B cell (primary cell): Measurements from ENCODE around the gene GABRG3.

ENCODE experiments used
- EZH2 ChIP-seq: IDR thresholded peaks from 2 replicates; pipeline ENCODE4 v1.6.1; 2012; ENCODE audit warnings: borderline replicate concordance, low read depth, mild to moderate bottlenecking, moderate library complexity, low read length; ENCODE audit not compliant: insufficient read depth, poor library complexity, severe bottlenecking
- TF ChIP-seq, protein P1 (sequence below): fragments of 200-600 bp; IDR thresholded peaks from one replicate; pipeline ENCODE4 v1.8.0; 2022; ENCODE audit warnings: antibody characterized with exemption, mild to moderate bottlenecking

DNA sequence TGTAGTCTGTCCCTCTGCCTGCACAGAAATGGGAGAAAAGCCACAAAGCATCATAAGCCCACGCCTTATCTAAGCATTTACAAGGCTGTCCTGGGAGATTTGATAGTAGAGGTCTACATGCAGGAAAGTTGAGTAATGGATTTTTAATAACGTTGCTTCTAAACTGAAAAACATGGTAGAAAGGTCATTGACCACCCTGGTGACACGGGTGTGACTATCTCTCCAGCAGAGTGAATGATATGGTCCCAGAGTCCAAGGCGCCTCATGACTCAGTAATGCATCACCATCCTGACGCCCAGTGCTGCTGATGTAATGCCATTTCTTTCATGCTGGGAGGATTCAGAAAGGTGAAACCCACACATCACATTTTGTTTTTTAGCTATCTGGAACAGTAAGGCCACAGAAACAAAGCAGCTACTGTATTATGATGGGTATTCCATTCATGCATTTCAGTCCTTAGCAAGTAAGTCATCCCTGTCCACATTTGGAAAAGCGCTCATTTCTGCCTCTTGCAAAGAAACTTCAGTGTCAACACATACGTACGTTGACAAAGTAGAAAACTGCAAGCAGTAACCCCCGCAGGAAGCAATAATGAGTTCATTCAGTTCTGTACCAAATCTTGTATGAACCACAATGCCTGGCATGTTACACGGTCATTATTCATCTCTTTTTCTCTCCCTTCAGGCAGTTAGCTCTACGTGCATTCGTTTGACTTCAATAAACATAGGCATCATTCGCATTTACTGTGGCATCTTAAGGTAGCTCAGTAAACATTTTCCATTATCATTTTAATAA lies 483.5 kb downstream of the GABRG3 start:
- TF ChIP-seq, protein P1, sequence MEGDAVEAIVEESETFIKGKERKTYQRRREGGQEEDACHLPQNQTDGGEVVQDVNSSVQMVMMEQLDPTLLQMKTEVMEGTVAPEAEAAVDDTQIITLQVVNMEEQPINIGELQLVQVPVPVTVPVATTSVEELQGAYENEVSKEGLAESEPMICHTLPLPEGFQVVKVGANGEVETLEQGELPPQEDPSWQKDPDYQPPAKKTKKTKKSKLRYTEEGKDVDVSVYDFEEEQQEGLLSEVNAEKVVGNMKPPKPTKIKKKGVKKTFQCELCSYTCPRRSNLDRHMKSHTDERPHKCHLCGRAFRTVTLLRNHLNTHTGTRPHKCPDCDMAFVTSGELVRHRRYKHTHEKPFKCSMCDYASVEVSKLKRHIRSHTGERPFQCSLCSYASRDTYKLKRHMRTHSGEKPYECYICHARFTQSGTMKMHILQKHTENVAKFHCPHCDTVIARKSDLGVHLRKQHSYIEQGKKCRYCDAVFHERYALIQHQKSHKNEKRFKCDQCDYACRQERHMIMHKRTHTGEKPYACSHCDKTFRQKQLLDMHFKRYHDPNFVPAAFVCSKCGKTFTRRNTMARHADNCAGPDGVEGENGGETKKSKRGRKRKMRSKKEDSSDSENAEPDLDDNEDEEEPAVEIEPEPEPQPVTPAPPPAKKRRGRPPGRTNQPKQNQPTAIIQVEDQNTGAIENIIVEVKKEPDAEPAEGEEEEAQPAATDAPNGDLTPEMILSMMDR = no peak
- TF ChIP-seq EZH2 = no peak
